HepG2 (cell line): ENCODE results near the gene TMEM127.

Source experiments
- NR2F2 ChIP-seq: IDR thresholded peaks from 2 replicates; pipeline ENCODE4 v1.6.1; 2012; ENCODE audit warnings: low read depth, inconsistent platforms, borderline replicate concordance
- ZNF558 ChIP-seq: sonication (generic); formaldehyde crosslinking; IDR thresholded peaks from 2 replicates; pipeline ENCODE4 v1.9.0; 2022; ENCODE audit warnings: mild to moderate bottlenecking, missing genetic modification reagents, borderline replicate concordance

DNA sequence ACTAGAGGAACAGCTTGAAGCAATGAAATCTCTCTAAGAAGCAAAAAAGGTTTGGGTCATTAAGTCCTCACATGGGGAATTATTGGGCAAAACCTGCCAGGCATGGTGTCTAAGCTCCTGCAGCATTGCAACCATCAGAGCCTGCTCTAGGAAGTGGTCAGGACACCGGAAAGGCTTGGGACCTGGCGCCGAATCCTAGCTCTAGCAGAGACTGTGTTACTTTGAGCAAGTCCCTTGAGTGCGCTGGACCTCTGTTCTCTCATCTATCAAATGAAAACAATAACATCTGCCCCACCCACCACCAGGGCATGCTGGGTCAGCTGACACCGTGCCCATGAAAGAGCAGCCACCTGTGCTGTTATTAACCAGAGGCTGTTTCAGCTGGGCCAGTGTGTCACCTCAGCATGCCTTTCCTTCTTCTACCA lies 6.3 kb downstream of the TMEM127 start:
- TF ChIP-seq NR2F2 (no peak), ZNF558 (CRISPR knock-in tag) (no peak)
